Skeletal muscle tissue (tissue), 4 donors: ENCODE data around the gene CDC42EP5. TPM values are rescaled to one million over a fixed set of nuclear protein-coding genes. Genes with fewer than 3 reads are reported as not detected.
"Not testable (repeated sequence)": the region's sequence is repeated elsewhere in the genome, so short reads cannot be mapped to it uniquely, and the experiment has no call there.

ENCODE experiments used
- H3K27ac ChIP-seq: one replicate; pipeline ENCODE4 v1.7.0; 2013; ENCODE audit warnings: mild to moderate bottlenecking, low read depth, low read length, inconsistent platforms
- H3K27me3 ChIP-seq, 3 donors: one replicate each; pipeline ENCODE4 v1.7.0; 2013; ENCODE audit warnings: low read length in 3 of 3; ENCODE audit not compliant: control insufficient read depth in 3 of 3, insufficient read depth in 3 of 3
- H3K36me3 ChIP-seq, 3 donors: one replicate each; pipeline ENCODE4 v1.7.0; 2013; ENCODE audit warnings: low read length in 3 of 3; ENCODE audit not compliant: control insufficient read depth in 3 of 3, insufficient read depth in 3 of 3
- H3K4me1 ChIP-seq, 3 donors: one replicate each; pipeline ENCODE4 v1.7.0; 2013; ENCODE audit warnings: low read length in 3 of 3, mild to moderate bottlenecking in 3 of 3; ENCODE audit not compliant: control insufficient read depth in 3 of 3, insufficient read depth in 3 of 3
- H3K4me3 ChIP-seq, 3 donors: one replicate each; pipeline ENCODE4 v1.7.0; 2013; ENCODE audit warnings: low read length in 3 of 3
- H3K9ac ChIP-seq, 3 donors: one replicate each; pipeline ENCODE4 v1.7.0; 2013; ENCODE audit warnings: low read length in 3 of 3, mild to moderate bottlenecking in 3 of 3, moderate library complexity in 2 of 3, low read depth in 1 of 3
- H3K9me3 ChIP-seq, 3 donors: one replicate each; pipeline ENCODE4 v1.7.0; 2013; ENCODE audit warnings: low read length in 3 of 3; ENCODE audit not compliant: control insufficient read depth in 3 of 3
- total RNA-seq: library from RNA; depleted of rRNA; stranded (reverse); fragments of >200 nt; gene quantifications from one replicate; pipeline ENCODE4 v1.2.3, GENCODE V29; 2014
- donor health status: Osteomylitis.

CDC42EP5 gene
- total RNA-seq, 1 donor from 2014 or later = 31.8 TPM

GRCh38 chr19:54507038-54507717 is 34.1 kb upstream of the CDC42EP5 start:
- not testable (repeated sequence) for H3K27me3 ChIP-seq, H3K9ac ChIP-seq, H3K36me3 ChIP-seq, H3K9me3 ChIP-seq, H3K27ac ChIP-seq, H3K4me3 ChIP-seq, H3K4me1 ChIP-seq

DNA sequence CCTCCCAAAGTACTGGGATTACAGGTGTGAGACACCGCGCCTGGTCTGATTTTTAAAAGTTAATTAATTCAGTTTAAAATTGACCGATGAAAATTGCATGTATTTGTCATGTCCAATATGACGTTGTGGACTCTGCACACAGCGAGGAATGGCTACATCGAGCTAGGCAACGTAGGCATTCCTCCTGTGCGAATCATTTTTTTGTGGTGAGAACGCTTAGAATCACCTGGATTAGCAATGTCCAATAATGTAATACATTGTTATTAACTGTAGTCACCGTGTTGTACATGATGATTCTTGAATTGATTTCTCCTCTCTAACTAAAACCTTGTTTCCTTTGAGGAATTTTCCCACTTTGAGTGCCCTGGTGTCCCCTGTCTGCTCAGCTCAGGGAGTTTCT is 33.0 kb upstream of the CDC42EP5 start:
- peaks cover 0 to 3% (median 0%) of the 10 kb centered on the region in 3 donors for H3K27me3 ChIP-seq
- H3K9me3 ChIP-seq = no peaks in the 10 kb centered on the region

DNA sequence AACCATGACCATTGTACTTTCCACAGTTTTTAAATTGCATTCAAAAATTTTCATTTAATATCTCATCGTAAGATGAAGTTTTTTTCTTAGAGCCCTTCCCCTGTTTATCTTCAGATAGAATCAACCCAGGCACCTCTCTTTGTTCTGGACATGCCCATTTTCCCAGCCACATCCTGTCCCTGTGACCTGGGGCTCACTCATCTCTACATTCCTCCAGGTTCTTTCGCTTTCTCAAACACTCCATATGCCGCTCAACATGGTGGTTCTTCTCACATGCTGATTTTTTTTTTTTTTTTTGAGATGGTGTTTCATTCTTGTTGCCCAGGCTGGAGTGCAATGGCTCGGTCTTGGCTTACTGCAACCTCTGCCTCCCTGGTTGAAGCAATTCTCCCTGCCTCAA is 32.4 kb upstream of the CDC42EP5 start:
- H3K27me3 ChIP-seq, H3K9me3 ChIP-seq, H3K27ac ChIP-seq, H3K9ac ChIP-seq, H3K4me3 ChIP-seq, H3K4me1 ChIP-seq, H3K36me3 ChIP-seq: not testable (repeated sequence)

More for the DNA sequence above, 33.0 kb upstream of the CDC42EP5 start:
- Histone ChIP-seq H3K27ac (no peak overlapping the region), H3K4me3 (no peak overlapping the region), H3K9ac (no peak overlapping the region), H3K36me3 (no peaks in the 10 kb centered on the region), H3K4me1 (no peaks in the 10 kb centered on the region)

DNA sequence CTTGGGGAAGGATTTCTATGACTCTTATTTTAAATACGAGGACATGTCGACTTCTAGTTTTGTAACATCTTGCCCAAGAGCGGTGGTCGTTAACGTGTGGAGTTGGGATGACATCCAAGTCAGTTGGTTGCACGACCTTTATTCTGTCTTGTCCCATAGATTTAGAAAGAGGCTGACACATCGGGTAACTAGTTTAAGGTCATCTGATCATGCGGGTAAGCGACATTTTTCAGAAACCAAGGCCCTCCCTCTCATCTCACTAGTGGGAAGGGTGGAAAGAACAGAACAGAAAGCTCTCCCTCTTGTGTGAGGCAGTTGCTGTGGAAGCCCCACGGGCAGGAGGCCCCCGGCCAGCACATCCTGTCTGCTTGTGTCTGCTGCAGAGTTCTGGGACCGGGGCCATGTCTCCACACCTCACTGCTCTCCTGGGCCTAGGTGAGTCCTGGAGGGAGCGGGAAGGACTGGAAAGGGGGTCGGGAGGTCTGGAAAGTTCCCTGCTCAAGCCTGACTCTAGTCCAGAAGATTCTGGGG is 29.5 kb upstream of the CDC42EP5 start, which contains the start of gene LAIR2:
Gene LAIR2, plus strand, starts transcription at position 314 of the 531 bp plus-strand sequence. Its CDS starts 88 bp downstream, at position 402.
- Histone ChIP-seq H3K9me3 (no peaks in the 10 kb centered on the region), H3K27ac (no peak within 1 kb of the TSS), H3K36me3 (no peaks in the 10 kb centered on the region), H3K9ac (no peak within 1 kb of the TSS), H3K4me1 (no peaks in the 10 kb centered on the region), H3K4me3 (no peak within 1 kb of the TSS), H3K27me3 (peaks cover 0 to 5% (median 3%) of the 10 kb centered on the region in 3 donors)

GRCh38 chr19:54498451-54498772 is 25.3 kb upstream of the CDC42EP5 start:
- H3K27ac ChIP-seq, H3K4me1 ChIP-seq, H3K36me3 ChIP-seq, H3K4me3 ChIP-seq, H3K9me3 ChIP-seq, H3K27me3 ChIP-seq, H3K9ac ChIP-seq: not testable (repeated sequence)

DNA sequence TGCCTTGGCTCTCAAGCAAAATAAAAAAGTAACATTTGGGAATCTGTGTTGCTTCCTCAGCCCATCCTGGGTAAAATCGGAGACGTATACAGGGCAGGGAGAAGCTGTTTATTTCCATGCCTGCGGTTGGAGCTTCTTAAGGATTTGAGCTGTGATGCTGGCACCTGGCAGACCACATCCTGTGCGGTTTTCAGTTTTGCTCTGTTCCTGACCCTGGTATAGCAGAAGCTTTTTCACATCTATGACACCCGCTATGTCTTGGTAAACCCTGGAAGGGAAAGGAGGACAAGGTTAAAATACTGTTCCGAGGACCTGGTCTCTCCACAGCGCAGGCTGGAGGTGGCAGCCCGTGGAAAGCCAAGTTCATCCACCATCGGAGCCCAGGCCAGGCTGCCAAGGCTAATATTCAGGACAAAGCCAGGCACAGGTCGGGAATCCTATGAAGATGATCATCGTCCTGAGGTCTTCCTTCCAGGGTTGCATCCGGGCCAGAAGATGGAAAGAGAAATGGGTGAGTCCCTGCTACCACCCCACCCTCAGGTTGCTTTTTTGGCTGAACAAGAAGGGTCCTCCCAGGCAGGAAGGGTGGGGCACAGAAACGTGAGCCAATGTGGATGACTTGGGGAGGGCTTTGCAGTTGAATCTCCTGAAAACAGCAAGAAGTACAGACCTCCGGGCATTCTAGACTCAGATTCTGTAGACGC is 24.8 kb upstream of the CDC42EP5 start:
- H3K27me3 ChIP-seq = peaks cover 2 to 13% (median 3%) of the 10 kb centered on the region in 3 donors
- H3K4me3 ChIP-seq, H3K9ac ChIP-seq, H3K36me3 ChIP-seq, H3K9me3 ChIP-seq, H3K4me1 ChIP-seq, H3K27ac ChIP-seq: not testable (repeated sequence)

DNA sequence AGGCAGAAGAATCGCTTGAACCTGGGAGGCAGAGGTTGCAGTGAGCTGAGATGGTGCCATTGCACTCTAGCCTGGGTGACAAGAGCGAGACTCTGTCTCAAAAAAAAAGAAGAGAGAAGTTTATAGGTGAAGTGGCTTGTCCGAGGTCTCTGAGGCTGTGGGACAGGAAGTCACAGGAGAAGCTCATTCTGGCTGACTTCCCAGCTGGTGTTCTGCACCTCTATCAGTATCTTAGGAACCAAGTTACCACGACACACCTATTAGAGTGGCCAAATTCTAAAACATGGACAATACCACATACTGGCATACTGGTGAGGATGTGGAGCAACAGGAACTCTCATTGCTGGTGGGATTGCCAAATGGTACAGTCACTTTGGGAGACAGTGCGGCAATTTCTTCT is 22.2 kb upstream of the CDC42EP5 start:
- not testable (repeated sequence) for H3K27me3 ChIP-seq, H3K9ac ChIP-seq, H3K4me3 ChIP-seq, H3K27ac ChIP-seq, H3K9me3 ChIP-seq, H3K4me1 ChIP-seq, H3K36me3 ChIP-seq

- no peaks in the 10 kb centered on the region for H3K9me3 ChIP-seq
- no peak overlapping the region for H3K27ac ChIP-seq
- H3K36me3 ChIP-seq = no peaks in the 10 kb centered on the region
- H3K4me1 ChIP-seq = no peaks in the 10 kb centered on the region
- no peak overlapping the region for H3K4me3 ChIP-seq
- H3K27me3 ChIP-seq = peaks cover 4 to 9% (median 7%) of the 10 kb centered on the region in 3 donors
- H3K9ac ChIP-seq = no peak overlapping the region
These were observed 21.0 kb upstream of the CDC42EP5 start for GRCh38 chr19:54493967-54494585.

DNA sequence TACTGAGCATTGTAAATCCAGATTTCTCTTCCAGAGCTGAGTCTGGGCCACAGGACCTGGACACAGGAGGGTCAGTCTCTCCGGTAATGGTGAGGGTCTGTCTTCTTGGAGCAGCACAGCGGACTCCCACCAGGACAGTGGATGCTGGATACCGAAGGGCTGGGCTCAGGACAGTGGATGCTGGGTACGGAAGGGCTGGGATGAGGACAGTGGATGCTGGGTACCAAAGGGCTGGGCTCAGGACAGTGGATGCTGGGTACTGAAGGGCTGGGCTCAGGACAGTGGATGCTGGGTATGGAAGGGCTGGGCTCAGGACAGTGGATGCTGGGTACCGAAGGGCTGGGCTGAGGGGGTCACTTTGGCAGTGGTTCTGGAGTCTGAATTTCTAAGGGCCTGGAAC is 20.0 kb upstream of the CDC42EP5 start:
- not testable (repeated sequence) for H3K9me3 ChIP-seq, H3K9ac ChIP-seq, H3K27me3 ChIP-seq, H3K4me3 ChIP-seq, H3K36me3 ChIP-seq, H3K27ac ChIP-seq, H3K4me1 ChIP-seq

DNA sequence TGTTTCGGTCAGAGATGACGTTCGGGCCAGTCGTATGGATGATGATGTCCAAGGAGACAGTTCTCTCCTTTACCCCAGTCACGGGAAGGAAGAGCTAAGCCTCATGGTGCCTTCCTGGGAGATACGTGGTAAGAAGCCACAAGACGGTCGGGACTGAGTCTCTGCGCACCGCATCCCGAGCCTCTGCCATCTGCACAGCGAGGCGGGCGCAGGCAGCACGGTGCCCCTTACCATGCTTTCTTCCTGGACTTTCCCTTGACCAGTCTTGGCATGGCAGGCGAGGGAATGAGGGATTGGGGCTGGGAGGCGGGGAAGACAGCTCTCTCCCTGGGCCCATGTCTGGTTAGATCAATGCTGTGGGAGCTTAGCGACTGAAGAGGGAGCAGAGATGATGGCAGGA is 19.5 kb upstream of the CDC42EP5 start:
- H3K9ac ChIP-seq = no peak overlapping the region
- no peaks in the 10 kb centered on the region for H3K36me3 ChIP-seq
- peaks cover 4 to 9% (median 7%) of the 10 kb centered on the region in 3 donors for H3K27me3 ChIP-seq
- H3K4me1 ChIP-seq = no peaks in the 10 kb centered on the region
- H3K9me3 ChIP-seq = no peaks in the 10 kb centered on the region
- H3K27ac ChIP-seq = no peak overlapping the region
- H3K4me3 ChIP-seq = no peak overlapping the region
